ENCODE measurements around the gene ADH4. TPM values are rescaled to one million over a fixed set of nuclear protein-coding genes. Genes with fewer than 3 reads are reported as not detected.
"Not testable (repeated sequence)": the region's sequence is repeated elsewhere in the genome, so short reads cannot be mapped to it uniquely, and the experiment has no call there.

ADH4 gene
- total RNA-seq, 4 donors from 2014 or later: 0.57 to 8.0 (median 0.75) TPM

GRCh38 chr4:99090481-99091215 lies 53.4 kb downstream of the ADH4 start:
- TF ChIP-seq EP300 (IDR thresholded peaks at IDR 0.05): no peak
- peak in 1 of 2 donors; percentile 8 for TF ChIP-seq POLR2AphosphoS5 (IDR thresholded peaks at IDR 0.05)
- H3K27me3 ChIP-seq: no peaks in the 10 kb centered on the region
- no peaks in the 10 kb centered on the region for H3K9me3 ChIP-seq
- WGBS: 35% methylated on average over 2 of the region's 2 CpGs
- peaks cover 0 to 2% (median 0%) of the 10 kb centered on the region in 4 donors for H3K36me3 ChIP-seq
- peak overlapping the region; percentile 68 to 81 (median 74) for H3K4me3 ChIP-seq
- intact Hi-C loops (cut with DNase I): no loop called here
- H3K4me1 ChIP-seq: peaks cover 7 to 53% (median 42%) of the 10 kb centered on the region in 4 donors
- no peak for DNase-seq (ENCODE audit: extremely low spot score)
- H3K27ac ChIP-seq (replicated peaks in 1 of 4): peak overlapping the region; percentile 90 to 96 (median 94)

- 0% methylated on average over 25 of the region's 53 CpGs for WGBS
- Histone ChIP-seq H3K9me3 (no peaks in the 10 kb centered on the region), H3K4me1 (peaks cover 7 to 72% (median 61%) of the 10 kb centered on the region in 4 donors), H3K27me3 (no peaks in the 10 kb centered on the region), H3K4me3 (peak within 1 kb of the TSS; percentile 68 to 81 (median 74)), H3K27ac (replicated peaks in 1 of 4) (peak within 1 kb of the TSS; percentile 90 to 96 (median 94)), H3K36me3 (peaks cover 12 to 21% (median 14%) of the 10 kb centered on the region in 4 donors)
- intact Hi-C loops (cut with DNase I): no loop called here
- TF ChIP-seq EP300 (IDR thresholded peaks at IDR 0.05) (no peak), POLR2AphosphoS5 (IDR thresholded peaks at IDR 0.05) (peak; percentile 95 to 99), POLR2A (IDR thresholded peaks at IDR 0.05; ENCODE audit: low read depth) (peak; percentile 78)
- DNase-seq (ENCODE audit: extremely low spot score): peak; percentile 98
These were observed 55.4 kb downstream of the ADH4 start, which contains the start of gene ADH5 for GRCh38 chr4:99088481-99089365. TSS of gene ADH5 (minus strand) at chr4:99088788. CDS start at chr4:99088700, 88 bp downstream.

GRCh38 chr4:99088023-99088449 lies 56.1 kb downstream of the ADH4 start:
- intact Hi-C loops (cut with DNase I): no loop called here
- WGBS: 12% methylated on average over 6 of the region's 15 CpGs
- Histone ChIP-seq H3K36me3 (peaks cover 13 to 28% (median 19%) of the 10 kb centered on the region in 4 donors), H3K27me3 (no peaks in the 10 kb centered on the region), H3K4me1 (peaks cover 8 to 79% (median 67%) of the 10 kb centered on the region in 4 donors), H3K27ac (replicated peaks in 1 of 4) (peak overlapping the region; percentile 90 to 96 (median 94)), H3K4me3 (peak overlapping the region; percentile 68 to 81 (median 74)), H3K9me3 (no peaks in the 10 kb centered on the region)
- peak; percentile 95 for DNase-seq (ENCODE audit: extremely low spot score)
- TF ChIP-seq POLR2A (IDR thresholded peaks at IDR 0.05; ENCODE audit: low read depth): no peak
- peak; percentile 19 to 65 for TF ChIP-seq POLR2AphosphoS5 (IDR thresholded peaks at IDR 0.05)
- TF ChIP-seq CTCF (IDR thresholded peaks at IDR 0.05): no peak
- no peak for TF ChIP-seq EP300 (IDR thresholded peaks at IDR 0.05)

GRCh38 chr4:99084595-99084994 lies 59.5 kb downstream of the ADH4 start:
- WGBS: 87% methylated on average over 2 of the region's 2 CpGs
- Histone ChIP-seq H3K4me3 (peak overlapping the region in 1 of 4 donors; percentile 74), H3K4me1 (peaks cover 6 to 80% (median 66%) of the 10 kb centered on the region in 4 donors), H3K27ac (replicated peaks in 1 of 4) (peak overlapping the region in 2 of 4 donors; percentile 26 to 46), H3K36me3 (peaks cover 39 to 63% (median 51%) of the 10 kb centered on the region in 4 donors), H3K27me3 (no peaks in the 10 kb centered on the region), H3K9me3 (no peaks in the 10 kb centered on the region)
- no peak for DNase-seq (ENCODE audit: extremely low spot score)
- intact Hi-C loops (cut with DNase I): no loop called here
- TF ChIP-seq POLR2AphosphoS5 (IDR thresholded peaks at IDR 0.05): no peak
- TF ChIP-seq EP300 (IDR thresholded peaks at IDR 0.05): no peak
- TF ChIP-seq CTCF (IDR thresholded peaks at IDR 0.05): no peak
- TF ChIP-seq POLR2A (IDR thresholded peaks at IDR 0.05; ENCODE audit: low read depth): no peak

- peaks cover 47 to 87% (median 70%) of the 10 kb centered on the region in 4 donors for H3K36me3 ChIP-seq
These were observed 61.9 kb downstream of the ADH4 start for GRCh38 chr4:99082192-99082591.

GRCh38 chr4:99080869-99081268 lies 63.2 kb downstream of the ADH4 start:
- H3K9me3 ChIP-seq; H3K27me3 ChIP-seq; intact Hi-C loops (cut with DNase I); H3K4me3 ChIP-seq; DNase-seq (ENCODE audit: extremely low spot score): not testable (repeated sequence)
- WGBS: 66% methylated on average over 6 of the region's 6 CpGs
- Histone ChIP-seq H3K27ac (replicated peaks in 1 of 4) (peak overlapping the region in 1 of 4 donors; percentile 8), H3K36me3 (peaks cover 56 to 100% (median 81%) of the 10 kb centered on the region in 4 donors), H3K4me1 (peaks cover 11 to 75% (median 63%) of the 10 kb centered on the region in 4 donors)

More at GRCh38 chr4:99082192-99082591, 61.9 kb downstream of the ADH4 start:
- WGBS: 89% methylated on average over 5 of the region's 5 CpGs
- no peak overlapping the region for H3K27ac ChIP-seq (replicated peaks in 1 of 4)
- intact Hi-C loops (cut with DNase I): no loop called here
- peak overlapping the region in 1 of 4 donors; percentile 11 for H3K4me3 ChIP-seq
- DNase-seq (ENCODE audit: extremely low spot score): no peak
- TF ChIP-seq POLR2AphosphoS5 (IDR thresholded peaks at IDR 0.05) (no peak), CTCF (IDR thresholded peaks at IDR 0.05) (no peak), EP300 (IDR thresholded peaks at IDR 0.05) (no peak), POLR2A (IDR thresholded peaks at IDR 0.05; ENCODE audit: low read depth) (no peak)
- H3K27me3 ChIP-seq: no peaks in the 10 kb centered on the region
- peaks cover 11 to 86% (median 75%) of the 10 kb centered on the region in 4 donors for H3K4me1 ChIP-seq
- H3K9me3 ChIP-seq: no peaks in the 10 kb centered on the region

Measured in esophagus muscularis mucosa (tissue), 4 donors.